Heart left ventricle (tissue), 13 donors: ENCODE measurements around the gene THY1.

Experiments used
- CTCF ChIP-seq, 12 donors: fragments of 200-600 bp; sonication (generic) in 4 of 12; IDR thresholded peaks; one replicate each; pipeline versions ENCODE4 v1.5.0 to v1.8.0; 2018 to 2022; ENCODE audit warnings: antibody characterized with exemption in 12 of 12, mild to moderate bottlenecking in 5 of 12
- POLR2A ChIP-seq, 2 donors: fragments of 450-650 bp; IDR thresholded peaks; one replicate each; pipeline ENCODE4 v1.6.1; 2017; ENCODE audit warnings: antibody characterized with exemption in 2 of 2, mild to moderate bottlenecking in 2 of 2, moderate library complexity in 2 of 2
- donor health status: ischemic (EF 13 %, LVEDD 7.1; RV severe dilation, severe dysfunction).
- donor health status: DM: no; HTN: yes; CAD: no.
- donor health status: DM: no; HTN: no; CAD: no.
- donor health status: ischemic (EF 25% LVEDD 6.9; RV normal size, moderate dysfunction).
- donor health status: ischemic (EF 25% LVEDD 5.7; RV mildly dilated, moderate dysfunction).
- donor health status: ischemic (EF 35%, LVEDD 5.7; RV mildly dilated, moderate dysfunction).
- donor health status: nonischemic (EF 11% LVEDD 7.7; RV severe dilation, severe dysfunction).
- donor health status: DM: yes; HTN: yes; CAD: no.
- donor health status: PGD.
- donor health status: ischemic (EF 29% LVEDD 5.4; RV normal size, mild dysfunction).
- donor health status: nonischemic (EF 23%, LVEDD 6.1; RV moderate dilation, normal function).

GRCh38 chr11:119406005-119406404 lies 17.0 kb downstream of the THY1 start:
- TF ChIP-seq POLR2A (IDR thresholded peaks at IDR 0.05) (no peak), CTCF (IDR thresholded peaks at IDR 0.05) (no peak)
